GM21825 (cell line): ENCODE data around the gene CCDC68.

ENCODE experiments used
- ATAC-seq: cut with Tn5 transposase; IDR thresholded peaks from one replicate; pipeline ENCODE4 v1.9.1; 2021; ENCODE audit warnings: mild to moderate bottlenecking, moderate library complexity; ENCODE audit not compliant: unreplicated experiment

CCDC68 gene

DNA sequence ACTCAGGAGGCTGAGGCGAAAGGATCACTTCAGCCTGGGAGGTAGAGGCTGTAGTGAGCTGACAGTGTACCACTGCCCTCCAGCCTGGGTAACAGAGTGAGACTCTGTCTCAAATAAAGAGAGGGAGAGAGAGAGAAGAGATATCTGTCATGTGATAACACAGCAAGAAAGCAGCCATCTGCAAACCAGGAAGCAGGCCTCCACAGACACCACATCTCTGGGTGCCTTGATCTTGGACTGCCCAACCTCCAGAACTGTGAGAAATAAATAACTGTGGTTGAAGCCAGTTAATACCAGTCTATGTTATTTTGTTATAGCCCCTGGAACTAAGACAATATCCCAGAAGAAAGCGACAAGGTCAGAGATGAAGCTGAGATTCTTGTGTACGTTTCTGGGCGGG lies 2.6 kb upstream of the CCDC68 start:
- ATAC-seq, result no peak

DNA sequence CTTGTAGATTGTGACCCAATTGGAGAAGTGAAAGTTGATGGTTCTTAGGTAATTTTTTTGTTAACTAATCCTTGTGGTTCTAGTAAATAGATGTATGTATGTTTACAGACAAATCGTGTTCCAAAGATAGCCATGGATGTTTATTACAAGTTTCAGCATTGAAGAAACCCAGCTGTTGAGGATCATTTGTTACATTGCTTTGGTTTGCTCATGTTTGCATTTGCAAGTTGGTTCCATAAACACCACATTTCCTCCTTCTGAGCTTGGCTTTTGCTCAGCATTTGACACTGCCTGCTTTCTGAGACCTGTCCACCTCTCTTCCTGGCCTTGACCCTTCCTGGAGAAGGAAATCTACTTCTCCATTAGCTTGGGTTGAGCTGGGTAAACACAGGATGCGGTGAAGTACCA lies 1.8 kb upstream of the CCDC68 start:
- ATAC-seq, result no peak

DNA sequence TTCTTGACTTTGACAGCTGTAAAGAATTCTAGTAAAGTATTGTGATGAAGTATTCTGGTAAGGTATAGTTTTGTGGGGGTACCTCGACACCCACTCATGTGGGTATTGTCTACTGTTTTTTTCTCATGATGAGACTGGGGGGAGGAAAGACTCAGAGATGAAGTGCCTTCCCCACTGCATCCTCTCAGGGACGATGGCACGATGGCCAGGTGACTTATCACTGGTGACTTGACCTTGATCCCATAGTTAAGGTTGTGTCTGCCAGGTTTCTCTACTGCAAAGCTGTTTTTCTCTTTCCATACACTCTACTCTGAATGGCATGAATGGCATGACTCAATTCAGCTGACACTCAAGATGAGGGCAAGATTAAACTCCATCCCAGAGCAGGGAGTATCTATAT lies 936 bp upstream of the CCDC68 start:
- ATAC-seq, result no peak

DNA sequence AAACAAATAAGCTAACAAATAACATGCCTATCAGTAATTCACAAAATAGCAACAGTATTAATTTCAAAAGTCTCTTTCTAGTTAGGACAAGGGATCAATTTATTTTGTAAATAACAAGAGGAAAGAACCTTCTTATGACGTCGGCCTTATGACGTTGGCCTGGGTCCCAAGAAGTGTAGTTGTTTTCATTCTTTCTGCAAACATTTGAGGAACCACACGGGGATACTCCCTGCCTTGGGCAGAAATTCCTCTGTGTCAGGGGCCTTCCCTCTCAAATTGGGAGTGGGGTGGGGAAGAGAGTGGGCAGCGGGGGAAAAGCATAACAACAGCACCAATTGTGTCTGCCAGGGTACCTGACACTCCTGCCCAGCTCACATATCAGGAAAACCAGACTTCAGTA lies 1.3 kb downstream of the CCDC68 start:
- ATAC-seq, result no peak

DNA sequence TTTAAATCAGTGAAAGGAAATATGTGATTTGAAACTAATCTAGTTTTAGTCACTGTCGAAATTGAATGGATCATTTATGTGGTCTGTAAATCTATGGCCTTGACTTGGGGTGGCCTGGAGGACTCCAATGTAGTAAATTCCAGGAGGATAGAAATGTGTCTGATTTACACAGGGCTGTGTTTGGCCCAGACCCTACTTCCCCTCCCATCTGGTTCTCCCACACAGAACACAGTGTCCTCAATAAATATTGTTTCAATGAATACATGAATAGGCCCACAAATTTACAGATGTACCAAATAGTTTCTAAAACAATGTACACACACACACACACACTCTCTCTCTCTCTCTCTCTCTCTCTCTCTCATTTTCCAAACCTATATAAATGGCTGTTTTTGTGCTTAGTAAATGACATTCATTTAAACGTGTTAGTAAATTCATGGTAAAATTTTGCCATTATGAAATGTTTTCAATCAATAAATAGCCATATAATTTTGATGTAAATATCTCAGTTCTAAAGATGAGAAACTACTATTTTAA lies 1.9 kb downstream of the CCDC68 start:
- ATAC-seq, result no peak

DNA sequence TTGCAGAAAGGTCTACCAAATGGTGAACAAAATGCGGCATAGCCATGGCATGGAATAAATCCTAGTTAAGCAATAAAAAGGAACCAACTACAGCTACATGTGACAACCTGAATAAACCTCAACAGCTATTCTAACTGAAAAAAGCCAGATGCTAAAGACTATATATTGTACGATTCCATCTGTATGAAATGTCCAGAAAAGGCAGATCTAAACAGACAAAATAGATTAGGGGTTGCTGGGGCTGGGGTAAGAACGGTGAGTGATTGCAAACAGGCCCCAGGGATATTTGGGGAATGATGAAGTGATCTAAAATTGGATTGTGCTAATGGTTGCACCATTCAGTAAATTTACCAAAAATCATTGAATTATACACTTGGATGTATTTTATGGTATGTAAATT lies 2.8 kb downstream of the CCDC68 start:
- ATAC-seq, result no peak

DNA sequence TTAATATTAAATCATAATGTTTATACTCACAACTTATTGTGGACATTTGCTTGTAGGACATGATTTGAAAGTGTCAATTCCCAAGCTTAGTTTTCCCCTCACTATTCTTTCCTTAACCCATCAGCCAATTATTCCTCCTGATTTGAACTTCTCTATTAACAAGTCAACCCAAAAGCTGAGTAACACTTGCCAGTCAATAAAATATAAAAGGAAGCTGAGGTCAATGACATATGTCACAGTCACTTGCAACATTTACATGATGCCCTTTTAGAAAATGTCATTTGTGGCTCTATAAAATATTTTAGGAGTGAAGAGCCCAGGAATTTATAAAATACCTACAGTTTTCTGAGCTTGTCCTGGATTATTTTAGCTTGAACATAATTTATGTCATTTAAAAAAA lies 7.2 kb downstream of the CCDC68 start:
- ATAC-seq, result no peak

DNA sequence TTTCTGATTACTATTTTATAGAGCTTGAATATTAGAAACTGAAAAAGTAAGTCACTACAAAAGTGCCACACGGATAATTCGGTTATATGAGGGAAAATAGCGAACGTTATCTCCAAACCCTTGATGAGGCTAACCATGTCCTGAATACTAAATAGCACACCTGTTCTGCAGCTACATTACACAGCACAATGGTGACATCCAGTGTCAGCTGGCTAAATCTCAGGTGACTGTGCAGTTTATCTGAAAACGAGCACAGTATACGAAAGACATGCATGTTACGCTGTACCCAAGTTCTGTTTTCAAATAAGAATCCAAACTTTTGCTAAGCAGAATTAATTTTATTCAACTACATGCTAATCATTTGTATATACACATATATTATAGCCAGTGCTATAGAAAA lies 9.0 kb downstream of the CCDC68 start:
- ATAC-seq, result no peak

DNA sequence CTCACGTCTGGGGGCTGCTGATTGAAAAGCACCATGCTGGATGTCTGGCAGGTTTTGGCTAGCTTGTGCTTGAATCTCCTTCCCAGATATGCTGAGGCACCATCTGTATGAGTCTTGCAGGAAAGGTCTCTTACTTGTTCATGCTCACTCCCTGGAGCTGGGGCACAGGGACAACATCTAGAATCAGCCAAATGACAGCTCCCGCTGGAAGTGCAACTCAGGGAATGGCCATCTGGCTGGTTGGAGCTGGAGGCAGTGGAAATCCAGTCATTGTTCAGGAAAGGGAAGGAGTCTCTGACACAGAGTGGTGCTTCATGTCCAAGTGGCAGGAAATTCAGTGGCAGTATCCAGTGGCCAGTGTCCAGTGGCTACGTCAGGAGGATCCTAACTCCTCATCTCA lies 9.7 kb downstream of the CCDC68 start:
- ATAC-seq, result no peak

DNA sequence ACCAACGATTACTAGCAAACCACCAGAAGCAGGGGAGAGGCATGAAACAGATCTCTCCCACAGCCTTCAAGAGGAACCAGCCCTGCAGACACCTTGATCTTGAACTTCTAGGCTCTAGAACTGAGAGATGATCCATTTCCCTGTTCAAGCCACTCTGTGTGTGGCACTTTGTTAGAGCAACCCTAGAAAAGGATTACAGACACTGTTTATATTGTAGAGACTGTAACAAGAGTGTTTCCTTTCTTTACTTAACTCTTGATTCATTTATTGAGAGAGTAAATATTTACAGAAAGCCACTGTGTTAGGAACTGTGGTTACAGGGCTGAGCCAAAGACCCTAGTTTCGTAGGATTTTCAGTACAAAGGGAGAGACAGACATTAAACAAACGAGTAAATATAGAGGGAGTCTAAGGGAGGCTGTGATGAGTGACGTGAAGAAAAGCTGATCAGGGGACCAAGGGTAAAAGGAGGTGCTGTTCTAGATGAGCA lies 10.9 kb downstream of the CCDC68 start:
- no peak for ATAC-seq

DNA sequence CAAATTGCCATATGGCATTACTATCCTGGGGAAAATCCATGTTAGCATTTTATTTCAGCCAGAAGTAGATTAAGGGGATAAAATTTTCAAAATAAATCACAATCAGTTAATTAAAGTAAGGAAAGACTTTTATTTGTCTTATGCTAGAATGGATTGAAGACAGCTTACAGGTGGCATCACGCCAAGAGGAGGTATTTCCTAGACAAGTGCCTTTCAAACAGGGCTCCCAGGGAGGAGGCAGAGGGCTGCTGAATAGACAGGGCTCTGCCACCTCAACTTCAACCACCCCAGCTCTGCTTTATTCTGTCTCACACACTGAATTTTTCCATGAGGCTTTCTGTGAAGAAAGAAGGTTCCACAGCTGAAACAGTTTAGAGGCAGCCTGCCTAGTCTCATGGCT lies 12.2 kb downstream of the CCDC68 start:
- ATAC-seq, result no peak

DNA sequence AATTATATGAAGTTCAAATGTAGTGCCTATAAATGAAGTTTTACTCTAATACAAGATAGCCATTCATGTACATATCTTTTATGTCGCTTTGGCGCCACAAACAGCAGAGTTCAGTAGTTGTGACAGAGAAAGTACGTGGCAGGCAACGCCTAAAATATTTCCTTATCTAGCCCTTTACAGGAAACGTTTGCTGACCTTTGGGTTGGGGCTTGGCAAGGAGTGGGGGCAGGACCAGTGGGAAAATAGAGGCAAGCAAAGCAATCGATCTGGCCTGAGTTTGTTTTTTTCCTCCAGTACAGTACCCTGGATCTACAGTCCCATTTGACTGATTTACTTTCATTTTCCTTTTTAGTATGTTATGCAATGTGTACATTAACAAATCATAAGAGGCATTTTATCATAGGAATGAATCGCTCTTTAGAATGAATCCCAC lies 13.1 kb downstream of the CCDC68 start:
- ATAC-seq, result peak; percentile 75

DNA sequence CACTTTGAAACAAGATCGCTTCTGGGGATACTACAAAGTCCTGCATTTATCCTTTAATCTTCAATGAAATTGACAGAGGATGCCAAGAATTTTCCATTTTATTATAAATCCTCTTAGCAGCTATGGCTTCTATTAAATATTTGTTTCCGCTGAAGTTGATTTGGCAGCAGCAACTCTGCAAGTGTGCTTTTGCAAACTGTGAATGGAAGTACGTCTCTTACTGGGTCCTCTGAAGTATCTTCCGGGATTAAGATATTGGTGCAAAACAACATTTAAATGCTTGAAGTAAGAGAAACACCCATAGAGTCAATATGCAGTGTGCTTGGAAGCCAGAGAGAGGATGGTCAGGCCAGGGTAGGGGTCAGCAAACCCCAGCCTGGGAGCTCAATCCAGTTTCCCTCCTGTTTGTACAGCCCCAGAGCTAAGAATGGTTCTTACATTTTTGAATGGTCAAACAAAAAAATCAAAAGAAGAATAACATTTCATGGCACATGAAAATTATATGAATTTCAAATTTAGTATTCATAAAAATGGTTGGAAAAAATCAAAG lies 13.6 kb downstream of the CCDC68 start:
- no peak for ATAC-seq

DNA sequence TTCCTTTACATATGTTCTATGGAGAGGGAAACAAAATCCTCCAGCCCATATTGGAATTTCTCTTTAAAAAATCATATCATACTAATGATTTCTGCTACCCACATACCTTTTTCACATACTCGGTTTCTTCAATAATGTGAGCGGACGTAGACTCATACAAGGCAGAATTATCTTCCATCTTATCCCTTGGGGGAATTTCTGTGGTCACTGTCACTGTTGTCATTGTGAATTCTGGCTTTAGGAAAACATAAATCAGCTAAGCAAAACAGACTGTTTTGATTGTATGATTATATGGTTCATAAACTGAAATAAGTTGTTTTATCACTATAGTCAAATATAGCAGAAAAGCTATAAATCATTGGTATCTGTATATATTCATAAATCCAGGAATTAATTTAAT lies 16.7 kb downstream of the CCDC68 start:
- ATAC-seq, result no peak

DNA sequence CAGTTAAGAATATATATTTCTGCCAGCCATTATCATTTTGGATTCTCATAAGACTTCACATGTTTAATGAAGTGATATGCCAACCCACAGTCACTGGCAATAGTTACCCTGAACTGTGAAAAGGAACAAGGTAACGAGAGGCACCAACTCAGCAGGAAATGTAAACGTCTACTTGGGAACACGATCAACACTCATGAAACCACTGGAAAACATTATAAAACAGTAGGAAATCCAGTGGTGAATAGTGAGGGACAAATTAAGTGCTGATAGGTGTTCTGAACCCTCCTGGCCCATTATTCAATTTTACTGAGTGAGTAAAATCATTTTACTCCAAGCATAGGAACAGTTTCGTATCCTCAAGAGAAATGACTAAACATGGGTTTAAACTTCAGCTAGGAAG lies 17.1 kb downstream of the CCDC68 start:
- no peak for ATAC-seq

DNA sequence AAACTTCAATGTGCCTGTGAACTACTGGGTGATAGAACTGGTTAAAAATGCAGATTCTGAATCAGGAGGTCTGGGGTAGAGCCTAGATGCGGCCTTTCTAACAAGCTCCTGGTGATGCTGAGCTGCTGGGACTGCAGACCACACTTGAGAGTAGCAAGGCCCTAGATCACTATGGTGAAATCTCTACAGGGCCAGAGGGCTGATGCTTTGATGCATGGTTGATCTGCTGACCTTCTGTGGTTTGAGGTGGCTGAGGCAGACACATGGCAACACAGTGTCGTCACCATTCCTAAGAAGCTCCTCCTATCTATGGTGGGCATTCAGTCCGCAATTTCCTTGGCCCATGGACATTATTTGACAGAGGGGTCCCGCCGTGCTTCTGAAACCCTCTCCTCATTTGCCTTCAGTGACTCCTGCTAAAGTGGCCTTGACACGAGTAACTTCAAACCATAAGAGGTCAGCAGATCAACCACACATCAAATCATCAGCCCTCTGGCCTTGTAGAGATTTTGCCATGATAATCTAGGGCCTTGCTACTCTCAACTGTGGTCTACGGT lies 19.8 kb downstream of the CCDC68 start:
- no peak for ATAC-seq

DNA sequence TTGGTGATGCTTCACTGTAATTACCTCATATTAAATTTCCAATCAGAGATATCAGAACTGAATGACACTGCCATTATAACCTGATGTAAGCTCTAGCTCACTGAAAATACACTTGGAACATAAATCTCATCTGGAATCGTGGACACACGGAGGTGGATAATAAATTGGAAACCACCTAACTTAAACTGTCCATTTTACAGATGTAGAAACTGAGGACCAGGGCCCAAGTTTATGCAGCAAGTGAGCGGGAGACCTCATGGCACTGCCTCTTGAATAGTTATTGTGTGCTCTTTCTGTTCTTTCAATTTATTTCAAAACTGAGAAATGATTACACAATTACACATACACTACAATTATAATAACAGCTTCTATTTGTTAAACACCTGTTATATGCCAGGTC lies 20.8 kb downstream of the CCDC68 start:
- ATAC-seq, result no peak

DNA sequence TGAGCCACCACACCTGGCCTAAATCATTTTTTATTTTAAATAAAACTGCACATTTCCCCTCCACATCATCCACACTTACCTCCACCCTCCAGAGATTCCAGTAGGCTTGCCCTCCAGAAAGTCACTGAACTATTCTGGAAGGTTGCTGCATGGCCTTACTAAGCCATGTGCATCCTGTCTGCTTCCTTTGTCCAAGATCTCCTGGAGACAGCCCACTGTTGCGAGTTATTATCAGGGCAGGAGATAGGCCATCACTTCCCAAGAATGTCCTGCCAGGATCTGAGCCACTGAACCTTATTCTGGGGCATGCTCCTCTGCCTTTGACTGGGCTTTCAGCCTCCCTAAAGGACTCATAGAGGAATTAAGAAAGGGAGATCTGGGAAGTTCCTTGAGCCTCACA lies 26.8 kb downstream of the CCDC68 start:
- no peak for ATAC-seq

DNA sequence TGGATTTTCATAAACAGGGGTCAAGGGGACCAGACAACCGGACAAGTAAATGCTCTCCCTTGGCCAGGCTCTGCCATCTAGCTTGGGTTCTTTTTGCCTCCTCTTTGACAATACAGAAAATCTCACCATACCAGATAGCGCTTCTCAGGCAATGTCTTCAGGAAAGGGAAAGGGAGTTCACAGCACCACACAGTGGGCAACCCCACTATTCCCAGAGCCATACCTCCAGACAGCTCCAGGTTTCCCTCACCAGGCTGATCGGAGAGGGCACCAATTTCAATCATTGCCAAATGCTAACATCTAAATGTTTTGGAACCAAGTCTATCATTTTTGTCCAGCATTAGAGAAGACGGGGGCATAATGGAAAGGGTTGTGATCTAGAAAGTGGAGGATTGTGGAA lies 28.1 kb downstream of the CCDC68 start:
- ATAC-seq, result no peak

DNA sequence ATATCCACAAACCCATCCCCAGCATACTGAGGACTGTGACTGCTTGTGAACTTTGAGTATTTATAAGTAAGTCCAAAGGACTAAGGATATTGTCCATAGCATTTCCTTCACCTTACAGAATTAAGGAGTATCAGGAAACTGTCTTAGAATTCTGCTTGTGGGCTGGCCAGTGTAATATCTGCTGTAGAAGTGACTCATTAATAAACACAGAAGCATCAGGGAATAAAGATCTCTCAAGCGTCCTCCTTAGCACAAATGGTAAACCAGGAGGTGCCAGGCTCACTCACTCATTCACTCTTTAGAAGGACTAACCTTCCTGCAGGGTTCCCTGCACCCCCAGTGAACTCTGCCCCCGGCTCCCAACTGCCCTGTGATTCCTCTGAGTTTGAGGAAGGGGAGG lies 31.0 kb downstream of the CCDC68 start:
- ATAC-seq, result no peak

DNA sequence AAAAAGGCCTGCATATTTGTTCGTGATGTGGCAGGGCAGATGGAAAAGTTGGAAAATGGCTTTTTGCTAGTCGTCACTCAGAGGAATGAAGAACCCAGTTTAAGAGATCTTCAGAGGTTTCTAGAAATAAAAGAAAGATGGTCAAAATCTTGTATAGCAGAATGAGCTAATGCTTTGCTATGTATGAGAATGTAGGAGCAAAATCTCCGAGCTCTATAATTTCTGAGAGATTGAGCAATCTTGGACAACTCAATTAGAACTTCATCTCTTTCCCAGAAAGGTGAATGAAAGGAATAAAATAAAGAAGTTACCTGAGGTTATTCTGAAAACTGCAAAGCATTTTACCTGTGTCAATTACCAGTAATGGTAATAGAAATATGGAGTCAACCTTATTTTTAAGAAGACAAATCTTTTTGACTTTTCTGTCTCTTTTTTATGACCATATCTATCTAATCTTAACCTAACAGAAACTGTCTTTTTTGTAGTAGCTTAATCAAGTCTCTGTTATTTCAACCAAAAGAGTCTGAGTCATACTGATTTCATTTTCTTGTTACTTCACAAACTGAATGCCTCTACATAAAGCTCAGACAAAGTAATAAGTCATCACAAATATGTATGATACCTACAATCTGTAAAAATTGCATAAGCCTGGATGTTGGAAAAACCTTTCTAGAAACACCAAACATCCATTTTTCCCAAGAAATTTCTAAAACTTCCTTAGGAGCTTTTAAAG lies 32.5 kb downstream of the CCDC68 start:
- ATAC-seq, result no peak

DNA sequence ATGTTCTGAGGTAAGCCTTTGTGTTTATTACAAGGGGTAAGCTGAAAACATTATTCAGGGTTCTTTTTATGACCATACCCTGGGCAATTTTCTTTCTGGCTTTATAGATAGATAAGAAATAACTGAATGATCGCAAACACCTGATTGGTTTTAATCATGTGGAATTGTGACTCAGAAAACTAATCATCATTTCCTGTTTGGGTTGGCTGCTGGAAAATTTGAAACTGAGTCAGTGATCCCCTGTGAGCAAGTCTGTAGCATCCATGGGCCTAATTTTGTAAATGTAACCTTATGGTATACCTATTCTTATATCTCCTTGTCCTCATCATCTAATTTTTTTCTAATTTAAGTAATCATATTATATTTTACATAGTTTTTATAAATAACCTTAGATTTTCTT lies 34.3 kb downstream of the CCDC68 start:
- no peak for ATAC-seq
